Testis (tissue), 2 donors: ENCODE data around the gene VAMP1.

Experiments
- POLR2A ChIP-seq: fragments of 450-650 bp; IDR thresholded peaks from one replicate; pipeline ENCODE4 v1.6.1; 2017; ENCODE audit warnings: antibody characterized with exemption, mild to moderate bottlenecking, moderate library complexity
- TF ChIP-seq, protein P1 (sequence below), 3 experiments: fragments of 450-650 bp in 2 of 3; fragments of 200-600 bp in 1 of 3; sonication (generic) in 1 of 3; IDR thresholded peaks; one replicate each; pipeline ENCODE4 v1.5.1; 2016 to 2019; ENCODE audit warnings: antibody characterized with exemption in 3 of 3, mild to moderate bottlenecking in 2 of 3, moderate library complexity in 1 of 3

- TF ChIP-seq, protein P1, sequence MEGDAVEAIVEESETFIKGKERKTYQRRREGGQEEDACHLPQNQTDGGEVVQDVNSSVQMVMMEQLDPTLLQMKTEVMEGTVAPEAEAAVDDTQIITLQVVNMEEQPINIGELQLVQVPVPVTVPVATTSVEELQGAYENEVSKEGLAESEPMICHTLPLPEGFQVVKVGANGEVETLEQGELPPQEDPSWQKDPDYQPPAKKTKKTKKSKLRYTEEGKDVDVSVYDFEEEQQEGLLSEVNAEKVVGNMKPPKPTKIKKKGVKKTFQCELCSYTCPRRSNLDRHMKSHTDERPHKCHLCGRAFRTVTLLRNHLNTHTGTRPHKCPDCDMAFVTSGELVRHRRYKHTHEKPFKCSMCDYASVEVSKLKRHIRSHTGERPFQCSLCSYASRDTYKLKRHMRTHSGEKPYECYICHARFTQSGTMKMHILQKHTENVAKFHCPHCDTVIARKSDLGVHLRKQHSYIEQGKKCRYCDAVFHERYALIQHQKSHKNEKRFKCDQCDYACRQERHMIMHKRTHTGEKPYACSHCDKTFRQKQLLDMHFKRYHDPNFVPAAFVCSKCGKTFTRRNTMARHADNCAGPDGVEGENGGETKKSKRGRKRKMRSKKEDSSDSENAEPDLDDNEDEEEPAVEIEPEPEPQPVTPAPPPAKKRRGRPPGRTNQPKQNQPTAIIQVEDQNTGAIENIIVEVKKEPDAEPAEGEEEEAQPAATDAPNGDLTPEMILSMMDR (IDR thresholded peaks at IDR 0.05): no peak
- no peak for TF ChIP-seq POLR2A
Measured at GRCh38 chr12:6426882-6427671, 43.4 kb downstream of the VAMP1 start.
